HG02981 (cell line): ENCODE measurements around the gene RAD51D.
A peak's percentile ranks its signal among the peaks of the same experiment; 100 is the strongest.
"Not testable (repeated sequence)": the region's sequence is repeated elsewhere in the genome, so short reads cannot be mapped to it uniquely, and the experiment has no call there.

Experiments used
- ATAC-seq: cut with Tn5 transposase; IDR thresholded peaks from one replicate; pipeline ENCODE4 v1.9.1; 2021; ENCODE audit warnings: mild to moderate bottlenecking, moderate library complexity; ENCODE audit not compliant: unreplicated experiment

The RAD51D gene

DNA sequence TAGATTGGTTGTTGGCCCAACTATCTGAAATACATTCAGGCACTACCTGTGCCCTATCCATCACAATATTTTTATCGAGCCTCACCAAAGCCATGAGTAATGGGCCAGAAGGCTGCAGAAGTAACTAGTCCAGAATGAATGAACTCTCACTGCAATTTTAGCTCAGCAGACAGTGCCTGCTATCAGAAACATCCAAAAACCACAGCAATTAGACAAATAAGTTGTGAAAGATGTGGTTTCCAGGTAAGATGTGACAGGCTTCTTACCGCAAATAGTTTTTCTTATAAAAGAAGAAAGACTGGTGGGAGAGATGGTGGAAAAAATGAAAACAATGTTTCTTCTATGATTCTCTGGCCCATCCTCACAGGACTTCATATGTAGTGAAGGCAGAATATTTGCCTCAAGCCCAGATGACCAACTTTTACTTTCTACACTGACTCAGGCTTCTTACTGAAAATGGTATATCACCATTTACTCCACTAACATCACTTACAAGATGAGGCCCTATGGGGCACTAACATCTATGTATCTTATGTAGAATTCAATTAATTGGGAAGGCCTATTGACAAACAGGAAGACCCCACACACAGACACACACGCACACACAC lies 46.4 kb downstream of the RAD51D start:
- no peak for ATAC-seq

- ATAC-seq: no peak
Measured at GRCh38 chr17:35069311-35069710, 50.3 kb downstream of the RAD51D start.

DNA sequence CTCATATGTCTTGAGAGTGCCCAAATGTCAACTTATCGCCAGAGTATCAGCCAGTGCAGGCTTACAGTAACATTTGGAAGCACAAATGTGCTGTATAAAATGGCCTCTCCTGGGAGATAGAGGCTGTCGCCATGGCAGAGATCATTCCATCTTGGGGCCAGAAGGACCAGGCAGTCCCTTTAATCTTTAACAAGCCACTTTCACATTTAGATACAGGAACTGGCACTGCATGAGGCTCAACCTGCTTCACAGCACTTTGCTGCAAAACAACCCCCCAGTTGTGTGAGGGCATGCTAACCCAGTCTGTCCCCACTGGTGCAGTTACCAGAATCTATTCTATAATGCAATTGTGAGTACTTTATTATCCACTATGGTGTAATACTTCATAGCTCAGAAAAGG lies 51.4 kb downstream of the RAD51D start:
- no peak for ATAC-seq

GRCh38 chr17:35065880-35066279 lies 53.8 kb downstream of the RAD51D start:
- ATAC-seq: no peak

DNA sequence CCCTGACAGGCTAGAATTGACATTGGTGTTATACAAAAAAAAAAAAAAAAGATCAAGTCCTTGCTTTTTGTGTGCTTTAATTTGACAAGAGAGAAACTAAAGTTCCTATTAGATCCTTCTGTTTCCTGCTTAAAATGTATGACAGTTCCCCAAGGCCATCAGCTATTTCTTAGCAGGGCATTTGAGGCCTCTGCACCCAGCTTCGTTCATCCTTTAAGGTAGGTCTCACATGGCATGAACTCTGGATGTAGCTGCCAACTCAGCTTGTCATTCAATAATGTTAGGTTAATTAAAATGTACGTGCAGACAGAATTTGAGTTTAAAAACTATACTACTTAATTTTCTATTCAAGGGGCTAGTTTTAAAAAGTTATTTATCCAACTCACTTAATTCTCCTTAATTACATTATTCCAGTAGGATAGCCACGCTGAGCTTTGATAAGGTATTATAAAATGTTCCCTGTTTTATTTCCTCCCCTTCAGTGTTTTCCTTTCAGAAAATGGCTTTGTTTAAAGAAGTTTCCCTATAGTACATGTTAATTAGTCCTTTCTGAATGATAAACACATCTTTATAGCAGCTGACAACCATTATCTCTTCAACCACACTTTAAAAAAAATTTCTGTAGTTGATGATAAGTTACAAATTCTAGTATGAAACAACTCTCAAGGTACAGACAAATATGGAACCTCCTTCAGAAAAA lies 55.0 kb downstream of the RAD51D start:
- no peak for ATAC-seq

- ATAC-seq: peak; percentile 88
Measured at GRCh38 chr17:35063514-35064223, 56.0 kb downstream of the RAD51D start, which contains the start of gene RFFL. RFFL (minus strand) TSS chr17:35063707; CDS start chr17:35026553, 37,154 bp downstream.

- no peak for ATAC-seq
Measured at GRCh38 chr17:35062308-35062707, 57.4 kb downstream of the RAD51D start.

GRCh38 chr17:35057332-35057915 lies 62.2 kb downstream of the RAD51D start:
- ATAC-seq: no peak

DNA sequence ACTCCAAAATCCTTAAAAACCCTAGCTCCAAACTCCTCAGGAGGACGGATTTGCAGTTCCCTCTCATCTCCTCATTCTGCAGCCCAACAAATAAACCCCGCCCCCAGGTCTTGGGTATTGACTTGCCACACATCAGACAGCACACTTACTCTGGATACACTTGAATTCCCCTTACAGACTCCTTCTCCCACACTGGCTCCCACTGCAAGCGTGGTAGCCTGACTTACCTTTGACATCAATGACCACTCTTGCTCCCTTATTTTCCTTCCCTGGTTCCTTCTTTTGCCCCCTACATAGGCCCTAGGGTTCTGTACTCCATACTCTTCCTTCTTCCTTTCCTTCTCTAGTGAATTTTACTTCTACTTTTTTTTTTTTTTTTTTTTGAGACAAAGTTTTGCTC lies 63.6 kb downstream of the RAD51D start:
- ATAC-seq: no peak

DNA sequence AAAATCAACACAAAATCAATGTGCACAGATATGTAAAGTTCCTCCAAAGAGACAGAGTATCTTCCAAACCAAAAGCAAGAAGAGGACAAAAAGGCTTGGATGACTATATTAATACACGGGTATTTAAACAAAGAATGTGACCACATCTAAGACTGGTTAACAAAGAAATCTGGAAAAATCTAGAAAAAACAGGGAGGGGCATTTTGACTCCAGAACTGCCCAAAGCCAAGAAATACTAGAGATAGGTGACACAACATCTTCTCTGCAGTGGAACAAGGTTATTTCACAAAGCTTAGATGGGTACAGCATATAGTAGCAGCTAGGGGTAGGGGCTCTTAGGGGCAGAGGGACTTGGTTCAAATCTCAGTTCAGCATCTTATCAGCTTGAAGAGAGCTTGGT lies 66.5 kb downstream of the RAD51D start:
- ATAC-seq: no peak

- no peak for ATAC-seq
Measured at GRCh38 chr17:35052780-35053179, 66.9 kb downstream of the RAD51D start.

GRCh38 chr17:35052241-35052610 lies 67.4 kb downstream of the RAD51D start:
- ATAC-seq: no peak

GRCh38 chr17:35051579-35052240 lies 68.0 kb downstream of the RAD51D start:
- peak; percentile 42 for ATAC-seq

- ATAC-seq: peak; percentile 65
Measured at GRCh38 chr17:35051183-35051578, 68.5 kb downstream of the RAD51D start.

DNA sequence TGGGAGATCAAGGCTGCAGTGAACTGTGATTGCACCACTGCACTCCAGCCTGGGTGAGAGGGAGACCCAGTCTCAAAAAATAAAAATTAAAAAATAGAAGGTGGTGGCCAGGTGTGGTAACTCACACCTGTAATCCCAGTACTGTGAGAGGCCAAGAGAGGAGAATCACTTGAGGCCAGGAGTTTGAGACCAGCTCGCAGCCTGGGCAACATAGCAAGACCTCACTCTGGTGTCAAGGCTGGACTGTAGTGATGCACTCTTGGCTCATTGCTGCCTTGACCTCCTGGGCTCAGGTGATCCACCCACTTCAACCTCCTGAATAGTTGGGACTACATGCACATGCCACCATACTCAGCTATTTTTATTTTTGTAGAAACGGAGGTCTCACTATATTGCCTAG lies 69.5 kb downstream of the RAD51D start:
- ATAC-seq: no peak

DNA sequence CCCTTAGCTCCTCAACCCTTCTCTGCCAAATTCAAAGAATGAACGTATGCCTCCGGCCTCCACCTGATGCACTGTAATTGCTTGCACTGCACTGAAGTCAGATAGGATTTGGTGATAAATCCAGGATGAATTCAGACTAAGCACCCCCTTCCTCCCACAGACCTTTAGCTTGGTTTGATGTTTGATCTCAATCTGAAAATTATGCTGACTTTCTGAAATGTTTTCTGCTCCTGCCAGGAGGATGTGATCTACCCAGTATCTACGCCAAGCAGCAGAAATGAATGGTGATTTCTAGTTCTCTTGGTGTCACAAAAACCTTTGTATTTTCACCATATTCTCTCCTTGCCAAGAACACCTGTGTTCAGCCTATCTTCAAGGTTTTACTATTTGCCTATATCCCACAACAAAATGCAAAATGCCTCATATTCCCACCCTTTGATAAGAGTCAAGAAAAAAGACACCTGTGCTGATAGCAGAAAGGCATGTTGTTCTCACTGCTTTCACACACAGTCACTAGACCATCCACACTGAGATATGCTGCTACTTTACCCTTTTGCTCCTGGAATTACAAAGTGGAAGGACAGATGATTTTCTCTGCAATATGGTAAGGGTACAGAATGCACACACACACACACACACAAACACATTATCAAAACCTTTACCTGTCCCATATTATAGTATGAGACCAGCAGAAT lies 70.8 kb downstream of the RAD51D start:
- ATAC-seq: no peak

GRCh38 chr17:35046740-35047283 lies 72.8 kb downstream of the RAD51D start:
- ATAC-seq: no peak

DNA sequence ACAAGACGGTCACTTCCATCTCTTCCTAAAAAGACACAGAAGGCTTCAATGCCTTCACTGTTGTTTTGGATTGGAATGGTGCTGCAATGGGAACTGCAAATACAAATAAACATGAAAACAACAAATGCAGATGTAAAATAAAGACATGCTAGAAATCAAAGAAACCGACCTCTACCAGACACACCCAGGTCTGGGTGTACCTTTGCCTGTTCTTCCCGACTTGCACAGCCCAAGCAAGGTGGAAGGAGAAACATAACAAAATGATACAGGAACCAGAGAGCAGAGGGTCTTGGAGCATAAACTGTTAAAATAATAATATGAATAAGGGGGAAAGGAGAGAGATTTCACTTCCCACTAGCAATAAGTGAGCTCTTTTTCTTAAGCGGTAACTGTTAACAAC lies 73.4 kb downstream of the RAD51D start:
- ATAC-seq: no peak

DNA sequence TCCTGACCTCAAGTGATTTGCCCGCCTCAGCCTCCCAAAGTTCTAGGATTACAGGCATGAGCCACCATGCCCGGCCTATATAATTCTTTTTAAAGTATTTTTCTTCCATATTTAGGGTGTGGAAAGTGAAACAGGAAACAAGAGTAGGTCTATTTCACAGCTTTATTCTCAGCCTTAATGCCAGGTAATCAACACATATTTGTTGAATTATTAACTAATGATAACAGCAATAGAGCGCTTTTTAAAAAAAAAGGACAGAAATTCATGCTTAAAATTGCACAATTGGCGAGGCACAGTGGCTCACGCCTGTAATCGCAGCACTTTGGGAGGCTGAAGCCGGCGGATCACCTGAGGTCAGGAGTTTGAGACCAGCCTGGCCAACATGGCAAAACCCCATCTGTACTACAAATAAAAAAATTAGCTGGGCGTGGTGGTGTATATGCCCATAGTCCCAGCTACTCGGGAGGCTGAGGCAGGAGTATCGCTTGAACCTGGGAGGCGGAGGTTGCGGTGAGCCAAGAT lies 74.1 kb downstream of the RAD51D start:
- ATAC-seq: not testable (repeated sequence)

DNA sequence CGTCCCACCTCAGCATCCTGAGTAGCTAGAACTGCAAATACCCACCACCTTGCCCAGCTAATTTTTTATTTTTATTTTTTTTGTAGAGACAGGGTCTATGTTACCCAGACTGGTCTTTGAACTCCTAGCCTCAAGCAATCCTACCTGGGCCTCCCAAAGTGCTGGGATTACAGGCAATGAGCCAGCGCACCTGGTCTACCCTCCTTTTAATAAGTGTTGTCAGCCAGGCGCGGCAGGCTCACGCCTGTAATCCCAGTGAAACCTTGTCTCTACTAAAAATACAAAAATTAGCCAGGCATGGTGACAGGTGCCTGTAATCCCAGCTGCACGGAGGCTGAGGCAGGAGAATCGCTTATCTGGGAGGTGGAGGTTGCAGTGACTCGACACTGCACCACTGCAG lies 75.5 kb downstream of the RAD51D start:
- no peak for ATAC-seq
